ENCODE results near the gene PTRH2.

PTRH2 gene

DNA sequence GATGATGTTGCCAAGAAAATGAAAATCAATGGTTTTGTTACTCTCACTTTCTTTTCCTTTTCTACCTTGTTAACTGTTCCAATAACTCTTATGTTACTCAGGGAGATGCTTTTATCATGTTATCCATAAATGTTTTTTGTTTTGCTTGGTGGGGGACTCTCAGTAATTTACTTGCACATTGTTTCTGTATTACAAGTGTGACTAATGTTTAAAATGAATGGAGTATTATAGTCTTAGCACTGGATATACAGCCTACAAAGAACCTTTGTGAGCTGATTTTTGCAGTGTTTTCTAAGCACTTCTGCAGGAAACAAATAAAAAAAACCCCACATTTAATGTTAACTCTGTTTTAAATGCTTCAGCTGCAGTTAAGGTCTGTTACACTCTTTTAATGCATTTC, 12.3 kb upstream of the PTRH2 start:
- DNase-seq (ENCODE audit: low spot score) = no peak

DNA sequence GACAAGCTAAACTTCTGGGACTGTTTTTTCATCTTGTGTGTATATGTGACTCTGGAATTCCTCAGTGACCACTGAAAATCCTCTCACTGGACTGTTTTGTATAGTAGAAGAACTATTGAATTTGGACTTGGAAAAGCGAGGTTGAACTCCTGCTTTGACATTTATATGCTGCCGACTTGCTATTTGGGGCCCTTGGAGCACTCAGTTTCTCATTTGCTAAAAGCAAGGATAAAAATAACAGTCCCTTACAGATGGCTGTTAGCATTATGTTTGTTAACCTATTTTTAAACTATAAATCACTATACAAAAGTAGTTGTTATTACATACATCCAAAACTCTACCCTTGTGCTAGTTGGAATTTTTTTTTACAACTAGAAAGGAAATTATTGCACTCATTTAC, 9.2 kb upstream of the PTRH2 start:
- DNase-seq (ENCODE audit: low spot score) = no peak

DNA sequence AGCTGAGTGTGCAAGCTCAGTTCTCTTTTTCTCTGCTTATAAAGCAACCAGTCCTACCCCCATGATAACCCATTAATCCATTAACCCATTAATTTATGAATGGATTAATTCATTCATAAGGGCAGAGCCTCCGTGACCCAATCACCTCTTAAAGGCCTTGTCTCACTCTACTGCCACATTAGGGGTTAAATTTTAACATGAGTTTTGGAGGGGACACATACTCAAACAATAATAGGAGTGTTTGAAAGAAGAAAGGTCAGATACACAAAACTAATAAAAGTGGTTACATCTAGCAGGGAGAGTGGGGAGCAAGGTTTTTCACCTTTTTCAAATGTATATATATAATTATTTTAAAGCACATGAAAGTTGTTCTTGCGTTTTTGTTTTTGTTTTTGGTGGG, 7.0 kb upstream of the PTRH2 start:
- no peak for DNase-seq (ENCODE audit: low spot score)

DNA sequence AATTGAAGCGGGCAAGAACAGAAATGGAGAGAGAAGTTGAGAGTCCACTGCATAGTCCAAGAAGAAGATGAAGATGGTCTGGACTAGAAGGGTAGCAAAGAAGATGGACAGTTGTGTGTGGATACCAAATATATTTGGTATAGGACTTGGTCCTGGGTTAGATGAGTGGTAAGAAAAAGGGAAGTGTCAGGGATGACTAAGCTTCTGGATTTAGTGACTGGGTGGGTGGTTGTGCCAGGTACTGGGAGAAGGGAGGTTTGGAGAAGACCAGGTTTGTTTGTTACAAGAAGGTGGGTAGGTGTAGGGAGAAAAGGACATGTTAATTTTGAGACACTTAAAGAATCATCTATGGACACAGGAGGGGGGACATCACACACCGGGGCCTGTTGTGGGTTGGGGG, 5.6 kb upstream of the PTRH2 start:
- DNase-seq (ENCODE audit: low spot score) = no peak

DNA sequence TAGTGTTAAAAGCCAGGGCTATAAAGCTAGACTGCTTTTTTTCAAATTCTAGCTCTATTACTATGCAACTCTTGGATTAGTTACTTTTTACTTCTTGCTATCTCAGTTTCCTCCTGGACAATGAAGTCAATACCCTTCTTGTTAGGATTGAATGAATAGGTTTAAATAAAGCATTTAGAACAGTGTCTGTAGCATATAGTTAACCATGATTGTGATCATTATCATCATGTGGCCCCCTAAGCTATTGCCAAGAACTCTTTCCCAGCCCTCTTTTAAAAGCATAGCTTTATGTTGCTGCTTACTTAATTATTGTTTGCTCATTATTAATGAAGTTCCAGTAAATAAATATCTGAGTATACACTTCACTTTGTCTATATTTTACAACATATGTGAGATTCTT, 4.7 kb upstream of the PTRH2 start:
- DNase-seq (ENCODE audit: low spot score) = no peak

DNA sequence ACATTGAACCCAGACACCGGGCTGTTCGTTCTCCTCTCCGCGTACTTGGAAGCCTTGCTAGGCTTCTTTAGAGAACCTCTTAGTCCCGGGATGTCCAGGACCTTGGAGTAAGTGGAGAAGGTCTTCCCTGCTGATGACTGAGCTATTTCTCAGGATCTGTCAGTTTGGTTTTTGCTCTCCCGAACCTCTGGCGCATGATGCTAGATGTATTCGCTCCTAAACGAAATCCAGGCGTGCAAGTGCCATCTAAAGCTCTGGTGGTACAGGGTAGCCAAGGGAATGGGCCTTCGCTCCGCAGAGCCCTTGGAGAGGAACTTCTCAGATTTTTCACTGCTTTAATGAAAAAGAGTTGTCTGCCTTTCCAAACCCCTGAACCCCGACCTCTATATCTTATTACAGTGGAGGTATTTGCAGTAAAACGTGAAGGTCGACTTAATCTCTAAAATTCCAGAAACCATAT, 771 bp upstream of the PTRH2 start:
- peak; percentile 45 for DNase-seq (ENCODE audit: low spot score)

DNA sequence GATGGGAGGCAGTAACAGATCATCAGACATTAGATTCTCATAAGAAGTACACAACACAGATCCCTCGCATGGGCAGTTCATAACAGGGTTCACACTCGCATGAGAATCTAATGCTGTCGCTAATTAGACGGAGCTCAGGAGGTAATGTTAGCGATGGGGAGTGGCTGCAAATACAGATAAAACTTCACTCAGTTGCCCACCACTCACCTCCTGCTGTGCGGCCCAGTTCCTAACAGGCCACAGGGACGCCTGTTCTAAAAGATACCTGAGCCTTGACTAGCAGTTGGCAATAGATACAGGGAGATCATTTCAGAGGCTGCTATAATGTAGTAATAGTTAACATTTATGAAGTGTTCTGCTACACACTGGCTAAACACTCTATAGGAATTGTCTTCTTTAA, 4.9 kb downstream of the PTRH2 start:
- no peak for DNase-seq (ENCODE audit: low spot score)

DNA sequence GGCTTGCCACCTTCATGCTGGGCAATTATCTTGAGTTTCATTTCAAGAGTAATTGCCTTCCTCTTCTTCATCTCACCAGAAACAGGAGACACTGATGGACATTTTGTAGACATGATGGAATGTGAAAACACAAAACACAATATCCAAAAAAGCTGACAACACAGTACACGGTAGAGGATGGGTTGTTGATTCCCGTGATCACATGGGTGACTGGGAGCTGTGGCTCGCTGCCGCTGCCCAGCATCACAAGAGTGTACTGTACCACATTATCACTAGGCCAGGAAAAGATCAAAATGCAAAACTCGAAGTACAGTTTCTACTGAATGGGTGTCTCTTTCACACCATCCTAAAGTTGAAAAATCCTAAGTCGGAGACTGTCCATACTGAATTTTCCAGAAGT, 7.4 kb downstream of the PTRH2 start:
- no peak for DNase-seq (ENCODE audit: low spot score)

DNA sequence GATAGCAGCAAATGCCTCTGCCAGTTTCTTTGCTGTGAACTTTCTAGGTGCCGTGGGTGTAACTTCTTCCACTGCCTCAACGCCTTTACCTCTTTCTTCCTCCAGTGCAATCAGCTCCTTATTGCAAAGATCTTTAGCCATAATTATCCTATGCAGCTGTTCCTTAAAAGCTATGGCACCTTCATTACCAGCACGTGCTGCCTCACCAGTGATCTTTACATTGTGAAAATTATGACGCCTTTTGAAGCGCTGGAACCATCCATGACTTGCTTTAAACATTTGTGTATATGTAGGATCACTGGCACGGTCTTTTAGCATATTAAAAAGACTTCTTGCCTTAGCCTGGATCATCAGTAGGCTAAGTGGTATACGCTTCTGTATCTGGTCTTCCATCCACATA, 8.0 kb downstream of the PTRH2 start:
- DNase-seq (ENCODE audit: low spot score) = no peak

DNA sequence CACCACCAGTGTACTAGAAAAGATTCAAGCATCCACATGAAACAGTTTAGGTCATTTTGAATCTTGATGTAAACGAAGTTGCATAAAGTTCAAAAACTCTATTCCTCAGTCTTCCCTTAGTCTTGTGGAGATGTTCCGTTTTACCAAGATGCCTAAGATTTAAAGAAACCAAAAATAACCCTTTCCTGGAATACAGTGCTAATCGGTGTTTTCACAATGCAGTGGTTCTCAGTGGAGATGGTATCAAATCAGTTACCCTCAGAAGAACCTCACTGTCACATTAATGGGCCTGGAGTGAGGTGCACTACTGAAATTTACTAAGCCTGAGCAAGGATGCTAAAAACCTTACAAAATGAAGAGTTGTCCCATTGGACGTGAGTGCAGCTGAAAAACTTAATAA, 9.1 kb downstream of the PTRH2 start:
- DNase-seq (ENCODE audit: low spot score) = no peak

DNA sequence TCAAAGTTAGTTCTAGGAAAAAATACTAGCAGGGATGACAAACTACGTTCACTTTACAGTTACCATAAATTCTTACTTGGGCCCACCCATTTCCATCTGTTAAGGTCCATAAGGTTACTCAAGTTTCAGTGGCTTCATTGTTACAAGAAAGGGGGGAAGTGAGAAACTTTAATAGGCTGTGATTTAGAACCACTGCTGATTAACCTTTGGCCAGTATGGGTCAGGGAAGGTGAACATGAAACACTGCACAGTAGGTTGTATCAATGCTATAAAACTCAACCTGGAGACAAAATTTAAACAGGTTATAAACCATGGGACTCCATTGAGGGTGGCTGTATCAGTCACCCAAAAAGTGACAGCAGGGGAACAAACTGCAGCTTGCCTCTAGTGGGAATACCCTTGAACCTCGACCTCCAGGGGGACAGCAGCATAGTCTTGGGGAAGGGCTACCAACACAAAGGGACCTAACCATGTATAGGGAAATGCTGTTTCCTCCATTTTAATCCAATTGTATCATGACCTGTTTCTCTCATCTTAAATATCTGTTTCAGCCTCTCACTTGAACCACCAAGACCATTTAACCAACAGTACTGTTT, 10.4 kb downstream of the PTRH2 start:
- no peak for DNase-seq (ENCODE audit: low spot score)

DNA sequence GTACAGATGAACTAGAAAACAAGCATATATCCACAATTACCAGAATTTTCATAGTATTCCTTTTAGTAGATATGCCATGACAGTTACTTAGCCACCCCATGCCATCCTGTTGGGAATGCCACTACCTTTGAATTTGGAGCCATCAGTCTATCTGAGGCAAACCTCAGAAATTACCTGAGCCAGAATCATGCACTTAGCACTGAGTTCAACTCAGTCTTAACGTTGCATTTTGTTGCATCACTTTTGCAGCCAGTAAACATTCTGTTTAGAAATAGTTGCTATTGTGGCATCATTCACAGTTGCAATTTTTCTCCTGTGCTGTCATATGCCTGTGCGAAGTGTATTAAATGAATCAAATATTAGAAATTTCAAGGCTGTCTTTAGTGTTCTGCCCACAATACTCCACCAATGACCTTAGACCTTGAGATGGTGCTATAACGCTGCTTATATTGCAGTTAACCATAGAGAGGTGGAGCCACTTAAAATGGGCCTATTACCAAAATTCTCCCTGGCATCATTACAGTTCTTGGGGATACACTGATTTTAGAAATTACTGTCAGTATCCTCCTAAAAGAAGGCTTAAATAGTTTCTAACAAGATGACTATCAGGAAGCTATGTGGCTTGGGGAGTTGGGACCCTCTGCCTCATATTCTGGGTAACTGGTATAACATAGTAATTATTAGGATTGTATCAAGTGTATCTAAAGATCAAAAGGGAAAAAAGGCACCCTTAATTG, 11.1 kb downstream of the PTRH2 start:
- DNase-seq (ENCODE audit: low spot score) = no peak

DNA sequence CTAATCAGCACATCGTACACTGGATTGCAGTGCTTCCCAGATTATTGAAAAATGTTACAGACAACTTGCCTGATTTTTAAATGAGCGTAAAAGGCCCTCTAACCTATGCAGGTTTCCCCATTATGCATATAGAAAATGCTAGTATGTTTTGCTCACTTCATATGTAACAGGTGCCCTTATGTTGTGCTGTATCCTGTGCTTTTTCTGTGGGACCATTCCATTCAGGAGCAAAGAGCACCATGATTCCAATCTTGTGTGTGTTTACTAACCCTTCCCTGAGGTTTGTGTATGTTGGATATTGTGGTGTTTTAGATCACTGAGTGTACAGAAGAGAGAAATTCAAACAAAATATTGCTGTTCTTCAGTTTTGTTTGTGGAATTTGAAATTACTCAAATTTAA, 12.9 kb downstream of the PTRH2 start:
- no peak for DNase-seq (ENCODE audit: low spot score)

DNA sequence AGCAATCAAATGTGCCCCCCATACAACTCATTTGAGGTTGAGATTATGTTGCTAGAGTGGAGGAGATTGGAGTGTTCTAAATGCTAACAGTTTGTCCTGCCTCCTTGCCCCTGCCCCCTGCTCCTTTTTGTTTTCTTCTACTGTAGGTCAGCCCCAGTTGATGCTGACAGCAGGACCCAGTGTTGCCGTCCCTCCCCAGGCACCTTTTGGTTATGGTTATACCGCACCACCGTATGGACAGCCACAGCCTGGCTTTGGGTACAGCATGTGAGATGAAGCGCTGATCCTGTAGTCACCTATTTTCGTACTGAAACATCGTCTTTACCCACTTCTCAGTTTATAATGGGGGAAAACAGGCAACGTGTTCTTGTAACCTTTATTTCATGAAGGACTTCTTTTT, 13.6 kb downstream of the PTRH2 start:
- DNase-seq (ENCODE audit: low spot score) = no peak

DNA sequence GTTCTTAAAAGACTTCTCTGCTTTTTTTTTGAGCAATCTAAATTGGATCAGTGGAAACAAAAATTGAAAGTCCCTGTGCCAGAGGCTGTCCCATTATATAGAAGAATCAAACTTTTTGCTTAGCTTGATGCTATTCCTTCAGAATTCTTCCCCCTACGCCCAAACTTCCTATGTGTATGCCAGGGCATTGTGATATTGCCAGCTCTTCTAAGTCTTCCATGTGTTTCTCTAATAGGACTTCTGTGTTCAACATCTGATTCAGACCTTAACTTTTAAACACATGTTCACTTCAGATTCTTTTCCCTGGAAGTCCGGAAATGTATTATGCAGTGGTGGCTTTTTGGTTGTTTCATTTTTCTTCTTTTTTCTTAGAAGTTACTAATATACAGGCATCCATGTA, 18.7 kb downstream of the PTRH2 start:
- DNase-seq (ENCODE audit: low spot score) = no peak

DNA sequence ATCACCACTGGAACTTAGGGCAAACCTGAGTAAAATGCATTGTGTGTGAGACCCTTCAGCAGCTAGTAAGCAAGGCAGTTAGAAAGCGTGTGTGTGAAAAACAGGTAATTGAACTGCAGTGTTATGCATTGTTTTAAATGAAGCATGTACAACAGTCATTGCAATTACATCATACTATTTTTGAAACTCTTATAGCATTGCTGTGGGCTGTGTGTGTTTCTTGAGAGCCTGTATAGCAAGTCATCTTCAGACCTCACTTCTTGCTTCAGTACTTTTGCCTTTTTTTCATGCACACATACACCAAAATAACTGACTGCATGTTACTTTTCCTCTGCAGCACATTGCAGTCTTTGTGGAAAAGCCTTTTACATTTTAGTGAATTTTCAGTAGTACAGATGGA, 19.2 kb downstream of the PTRH2 start:
- no peak for DNase-seq (ENCODE audit: low spot score)

DNA sequence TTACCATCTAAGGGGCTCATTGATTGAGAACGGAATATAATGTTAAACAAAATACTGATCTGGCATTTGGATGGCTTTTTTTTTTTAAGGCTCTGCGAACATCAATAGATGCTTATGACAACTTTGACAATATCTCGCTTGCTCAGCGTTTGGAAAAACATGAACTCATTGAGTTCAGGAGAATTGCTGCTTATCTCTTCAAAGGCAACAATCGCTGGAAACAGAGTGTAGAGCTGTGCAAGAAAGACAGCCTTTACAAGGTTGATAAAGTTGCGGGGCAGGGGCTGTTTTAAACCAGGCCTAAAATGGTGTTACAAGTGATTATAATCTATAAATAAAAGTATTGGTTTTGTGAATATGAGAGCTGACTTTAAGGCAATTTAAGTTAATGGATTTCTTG, 22.3 kb downstream of the PTRH2 start:
- no peak for DNase-seq (ENCODE audit: low spot score)

DNA sequence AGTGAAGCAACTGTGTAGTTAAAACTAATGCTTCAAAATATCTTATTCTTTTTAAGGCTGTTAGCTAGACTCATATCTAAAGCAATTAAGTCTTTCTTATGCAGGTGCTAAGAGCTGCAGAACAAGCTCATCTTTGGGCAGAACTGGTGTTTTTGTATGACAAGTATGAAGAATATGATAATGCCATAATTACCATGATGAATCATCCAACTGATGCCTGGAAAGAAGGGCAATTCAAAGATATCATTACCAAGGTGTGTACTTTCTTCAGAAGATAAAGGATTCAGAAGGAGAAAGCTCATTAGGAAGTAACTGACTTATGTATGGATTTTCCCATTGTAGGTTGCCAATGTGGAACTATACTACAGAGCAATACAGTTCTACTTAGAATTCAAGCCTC, 23.9 kb downstream of the PTRH2 start:
- DNase-seq (ENCODE audit: low spot score) = no peak

DNA sequence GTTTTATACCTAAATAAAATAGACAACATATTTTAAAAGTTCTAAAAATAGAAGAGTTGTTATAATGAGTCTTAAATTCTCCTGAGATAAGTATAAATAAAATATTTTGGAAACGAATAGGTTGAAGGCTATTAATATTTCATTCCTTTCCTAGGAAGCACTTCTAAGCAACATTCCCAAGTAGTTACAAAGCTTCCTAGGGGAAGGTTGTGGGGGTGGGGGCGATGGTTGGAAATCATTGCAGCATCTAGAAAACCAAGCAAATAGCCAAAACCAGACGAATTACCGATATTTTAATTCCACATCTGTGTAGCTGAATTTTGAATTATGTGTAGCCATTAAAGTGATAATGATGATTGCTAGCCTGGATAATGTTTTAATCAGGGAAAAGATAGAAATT, 26.9 kb downstream of the PTRH2 start:
- DNase-seq (ENCODE audit: low spot score) = peak; percentile 22

DNA sequence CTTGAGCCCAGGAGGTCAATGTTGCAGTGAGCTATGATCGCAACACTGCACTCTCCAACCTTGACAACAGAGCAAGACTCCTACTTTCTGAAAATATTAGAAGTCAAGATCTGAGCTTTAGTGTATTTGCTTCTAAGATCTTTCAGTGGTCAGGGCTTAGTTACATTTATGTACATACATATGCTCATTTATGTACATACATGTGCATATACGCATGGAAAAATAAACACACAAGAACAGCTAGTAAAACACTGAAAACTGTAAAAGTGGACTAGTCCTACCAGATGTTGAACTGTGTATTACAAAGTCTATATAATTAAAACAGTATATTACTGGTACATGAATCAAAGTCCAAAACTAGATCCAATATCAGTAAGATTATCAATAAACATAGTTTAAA, 28.3 kb downstream of the PTRH2 start:
- DNase-seq (ENCODE audit: low spot score) = no peak

DNA sequence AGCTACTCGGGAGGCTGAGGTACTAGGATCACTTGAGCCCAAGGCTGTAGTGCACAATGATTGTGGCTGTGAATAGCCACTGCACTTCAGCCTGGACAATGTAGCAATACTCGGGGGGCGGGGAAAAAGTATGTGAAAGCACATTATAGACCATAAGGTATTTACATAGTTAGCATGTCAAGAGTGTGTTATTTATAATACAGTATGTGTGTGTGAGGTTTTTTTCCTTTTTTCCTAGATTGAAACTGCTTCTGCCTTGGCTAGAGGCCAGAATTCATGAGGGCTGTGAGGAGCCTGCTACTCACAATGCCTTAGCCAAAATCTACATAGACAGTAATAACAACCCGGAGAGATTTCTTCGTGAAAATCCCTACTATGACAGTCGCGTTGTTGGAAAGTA, 30.5 kb downstream of the PTRH2 start:
- peak; percentile 3 for DNase-seq (ENCODE audit: low spot score)

DNA sequence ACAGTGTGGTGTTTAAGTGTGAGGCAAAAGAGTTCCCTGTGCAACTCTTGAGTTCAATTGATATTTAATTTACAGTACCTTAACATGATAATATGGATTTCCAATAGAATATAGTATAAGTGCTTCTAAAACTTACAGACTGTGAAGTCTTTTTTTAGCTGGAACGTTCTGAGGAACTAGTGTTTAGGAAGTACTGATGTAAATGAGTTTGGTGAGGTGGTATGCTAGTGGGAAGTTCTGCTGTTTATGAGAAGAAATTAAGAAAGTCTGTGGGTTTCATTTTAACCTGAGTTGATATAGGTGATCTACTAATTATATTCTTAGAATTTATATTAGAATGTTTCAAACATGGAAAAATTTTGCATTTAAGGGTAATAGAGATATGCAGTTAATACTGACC, 32.0 kb downstream of the PTRH2 start:
- no peak for DNase-seq (ENCODE audit: low spot score)

DNA sequence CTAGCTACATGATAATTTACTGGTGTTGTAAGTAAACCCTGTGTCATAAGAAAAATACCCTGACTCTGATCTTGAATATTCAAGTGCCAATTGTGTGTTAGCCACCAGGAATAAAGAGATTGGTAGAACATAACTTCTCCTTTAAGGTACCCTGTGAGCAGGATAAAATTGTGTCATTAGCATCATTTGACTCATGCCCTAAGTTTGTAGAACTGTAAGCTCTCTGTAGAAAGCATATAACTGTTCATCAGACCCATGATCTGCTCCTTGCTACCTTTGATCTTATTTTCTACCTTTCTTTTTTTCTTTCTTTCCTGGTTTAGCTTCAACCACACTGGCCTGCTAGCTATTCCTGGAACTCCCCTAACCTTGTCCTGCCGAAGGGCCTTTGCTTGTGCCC, 35.8 kb downstream of the PTRH2 start:
- no peak for DNase-seq (ENCODE audit: low spot score)

DNA sequence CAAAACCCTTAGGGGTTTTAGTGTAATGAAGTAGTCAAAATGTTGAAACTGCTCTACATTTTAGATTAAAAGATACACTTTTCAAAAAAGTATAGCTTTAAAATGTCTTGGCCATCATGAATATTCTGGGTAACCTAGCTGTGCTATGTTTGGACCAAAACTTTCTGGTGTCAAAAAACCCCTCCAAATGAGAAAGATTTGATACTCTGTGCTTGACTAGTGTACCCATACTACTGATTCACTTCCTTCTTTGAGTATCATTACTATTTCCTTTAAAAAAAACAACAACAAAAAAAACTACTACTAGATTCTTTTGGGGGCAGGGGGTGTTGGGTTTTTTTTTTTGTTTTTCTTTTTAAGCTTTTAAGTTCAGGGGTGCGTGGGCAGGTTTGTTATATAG, 37.3 kb downstream of the PTRH2 start:
- no peak for DNase-seq (ENCODE audit: low spot score)

All from AG08395 (cell line).